22Rv1 (cell line): Measurements from ENCODE around the gene RNF126.
"Not testable (repeated sequence)": the region's sequence is repeated elsewhere in the genome, so short reads cannot be mapped to it uniquely, and the experiment has no call there.

Experiments used
- H3K27ac ChIP-seq: fragments of 450-650 bp; 2 replicates; pipeline ENCODE4 v1.5.1; 2017
- ZFX ChIP-seq: fragments of 450-650 bp; IDR thresholded peaks from 2 replicates; pipeline ENCODE4 v1.6.1; 2017; ENCODE audit warnings: antibody characterized with exemption, borderline replicate concordance
- TF ChIP-seq, protein P1 (sequence below): fragments of 450-650 bp; IDR thresholded peaks from 2 replicates; pipeline ENCODE4 v1.5.1; 2017; ENCODE audit warnings: mild to moderate bottlenecking

RNF126 gene

DNA sequence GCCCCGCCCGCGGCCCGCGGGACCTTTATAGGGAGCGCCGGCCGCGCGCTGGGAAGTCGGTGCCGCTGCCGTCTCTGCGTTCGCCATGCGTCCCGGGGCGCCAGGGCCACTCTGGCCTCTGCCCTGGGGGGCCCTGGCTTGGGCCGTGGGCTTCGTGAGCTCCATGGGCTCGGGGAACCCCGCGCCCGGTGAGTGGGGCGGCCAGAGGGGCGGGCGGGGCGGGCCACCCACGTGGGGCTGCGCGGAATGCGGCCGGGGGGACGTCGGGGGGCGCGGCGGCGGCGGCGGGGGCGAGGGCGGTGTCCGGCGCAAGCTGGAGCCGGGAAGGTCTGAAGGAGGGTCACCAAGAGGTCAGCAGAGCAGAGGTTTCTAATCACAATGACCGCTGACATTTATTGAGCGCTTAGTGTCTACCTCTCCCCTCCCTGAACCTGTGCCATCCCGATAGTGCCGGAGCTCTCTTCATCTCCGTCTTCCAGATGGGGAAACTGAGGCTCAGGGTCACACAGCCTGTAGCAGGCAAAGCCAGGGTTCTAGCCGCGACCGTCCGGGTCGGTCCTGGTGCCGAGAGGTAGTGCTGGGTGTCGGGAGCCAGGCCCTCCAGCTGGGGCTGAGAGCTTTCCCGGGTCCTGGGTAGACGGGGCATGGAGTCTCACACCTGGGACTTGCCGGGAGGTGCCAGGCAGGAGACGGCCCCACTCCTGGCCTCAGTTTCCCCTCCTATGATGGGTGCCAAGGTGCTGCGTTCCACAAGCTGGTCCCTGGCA lies 13.5 kb upstream of the RNF126 start, which contains the start of gene FSTL3:
Gene FSTL3, plus strand, starts transcription at position 54 of the 767 bp plus-strand sequence. Its CDS starts 32 bp downstream, at position 86.
- H3K27ac ChIP-seq: peak within 1 kb of the TSS; percentile 84
- no peak for TF ChIP-seq ZFX
- TF ChIP-seq, protein P1, sequence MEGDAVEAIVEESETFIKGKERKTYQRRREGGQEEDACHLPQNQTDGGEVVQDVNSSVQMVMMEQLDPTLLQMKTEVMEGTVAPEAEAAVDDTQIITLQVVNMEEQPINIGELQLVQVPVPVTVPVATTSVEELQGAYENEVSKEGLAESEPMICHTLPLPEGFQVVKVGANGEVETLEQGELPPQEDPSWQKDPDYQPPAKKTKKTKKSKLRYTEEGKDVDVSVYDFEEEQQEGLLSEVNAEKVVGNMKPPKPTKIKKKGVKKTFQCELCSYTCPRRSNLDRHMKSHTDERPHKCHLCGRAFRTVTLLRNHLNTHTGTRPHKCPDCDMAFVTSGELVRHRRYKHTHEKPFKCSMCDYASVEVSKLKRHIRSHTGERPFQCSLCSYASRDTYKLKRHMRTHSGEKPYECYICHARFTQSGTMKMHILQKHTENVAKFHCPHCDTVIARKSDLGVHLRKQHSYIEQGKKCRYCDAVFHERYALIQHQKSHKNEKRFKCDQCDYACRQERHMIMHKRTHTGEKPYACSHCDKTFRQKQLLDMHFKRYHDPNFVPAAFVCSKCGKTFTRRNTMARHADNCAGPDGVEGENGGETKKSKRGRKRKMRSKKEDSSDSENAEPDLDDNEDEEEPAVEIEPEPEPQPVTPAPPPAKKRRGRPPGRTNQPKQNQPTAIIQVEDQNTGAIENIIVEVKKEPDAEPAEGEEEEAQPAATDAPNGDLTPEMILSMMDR: no peak

- TF ChIP-seq ZFX: no peak
- TF ChIP-seq, protein P1: no peak
- H3K27ac ChIP-seq: peak overlapping the region; percentile 84; the same call in 1 of the 2 replicates
Measured at GRCh38 chr19:676007-676338, 13.0 kb upstream of the RNF126 start.

- no peak overlapping the region for H3K27ac ChIP-seq
- TF ChIP-seq, protein P1: no peak
- no peak for TF ChIP-seq ZFX
Measured at GRCh38 chr19:674282-675151, 11.5 kb upstream of the RNF126 start.

GRCh38 chr19:670609-671075 lies 7.6 kb upstream of the RNF126 start:
- TF ChIP-seq, protein P1: no peak
- TF ChIP-seq ZFX: no peak
- no peak overlapping the region for H3K27ac ChIP-seq

DNA sequence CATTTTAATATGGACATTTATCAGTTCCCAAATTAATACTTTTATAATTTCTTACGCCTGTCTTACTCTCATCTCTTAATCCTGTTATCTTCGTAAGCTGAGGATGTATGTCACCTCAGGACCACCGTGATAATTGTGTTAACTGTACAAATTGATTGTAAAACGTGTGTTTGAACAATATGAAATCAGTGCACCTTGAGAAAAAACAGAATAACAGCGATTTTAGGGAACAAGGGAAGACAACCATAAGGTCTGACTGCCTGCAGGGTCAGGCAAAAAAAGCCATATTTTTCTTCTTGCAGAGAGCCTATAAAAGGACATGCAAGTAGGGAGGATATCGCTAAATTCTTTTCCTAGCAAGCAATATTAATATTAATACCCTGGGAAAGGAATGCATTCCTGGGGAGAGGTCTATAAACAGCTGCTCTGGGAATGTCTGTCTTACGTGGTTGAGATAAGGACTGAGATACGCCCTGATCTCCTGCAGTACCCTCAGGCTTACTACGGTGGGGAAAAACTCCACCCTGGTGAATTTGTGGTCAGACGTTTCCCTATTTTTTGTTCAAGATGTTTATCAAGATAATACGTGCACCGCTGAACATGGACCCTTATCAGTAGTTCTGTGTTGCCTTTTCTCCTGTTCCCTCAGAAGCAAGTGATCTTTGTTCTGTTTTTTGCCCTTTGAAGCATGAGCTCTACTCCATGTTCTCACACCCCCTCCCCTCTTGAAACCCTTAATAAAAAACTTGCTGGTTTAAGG lies 5.8 kb upstream of the RNF126 start:
- H3K27ac ChIP-seq: not testable (repeated sequence)

DNA sequence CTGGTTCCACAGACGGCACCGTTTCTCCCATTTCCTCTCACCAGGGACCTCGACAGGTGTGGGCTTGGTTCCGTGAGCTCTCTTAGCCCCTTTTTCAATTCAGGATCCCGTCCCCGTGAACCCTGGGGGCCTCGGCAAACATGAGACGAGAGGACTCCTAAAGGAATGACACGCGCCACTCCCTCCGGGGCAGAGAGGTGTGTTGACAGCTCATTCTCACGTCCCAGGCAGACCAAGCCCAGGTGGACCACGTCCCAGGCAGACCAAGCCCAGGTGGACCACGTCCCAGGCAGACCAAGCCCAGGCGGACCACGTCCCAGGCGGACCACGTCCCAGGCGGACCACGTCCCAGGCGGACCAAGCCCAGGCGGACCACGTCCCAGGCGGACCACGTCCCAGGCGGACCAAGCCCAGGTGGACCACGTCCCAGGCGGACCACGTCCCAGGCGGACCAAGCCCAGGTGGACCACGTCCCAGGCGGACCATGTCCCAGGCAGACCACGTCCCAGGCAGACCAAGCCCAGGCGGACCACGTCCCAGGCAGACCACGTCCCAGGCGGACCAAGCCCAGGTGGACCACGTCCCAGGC lies 4.1 kb upstream of the RNF126 start:
- H3K27ac ChIP-seq: not testable (repeated sequence)

DNA sequence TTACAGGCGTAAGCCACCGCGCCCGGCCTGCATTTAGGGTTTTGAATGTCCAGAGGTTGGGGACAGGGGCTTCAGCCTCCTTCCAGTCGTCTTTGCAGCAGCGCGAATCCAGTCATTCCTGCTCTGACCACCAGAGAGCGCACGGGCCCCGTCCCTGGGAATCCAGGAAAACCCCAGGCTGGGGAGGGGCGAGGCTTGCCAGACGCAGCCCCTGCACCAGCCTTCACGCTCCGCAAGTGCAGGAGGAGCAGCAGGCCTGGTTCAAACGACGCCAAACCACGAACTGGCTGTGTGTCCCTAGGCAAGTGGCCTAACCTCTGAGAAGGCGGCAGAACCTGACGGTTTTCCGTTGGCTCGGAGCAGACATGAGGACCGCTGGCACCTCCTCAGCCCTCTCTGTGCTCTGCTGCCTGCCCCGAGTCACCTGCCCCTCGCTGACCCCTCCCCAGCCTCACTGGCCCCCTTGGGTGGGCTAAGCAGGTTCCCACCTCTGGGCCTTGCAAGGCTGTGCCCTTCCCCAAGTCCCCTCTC lies 2.0 kb upstream of the RNF126 start:
- no peak overlapping the region for H3K27ac ChIP-seq

More for the DNA sequence above, 2.0 kb upstream of the RNF126 start:
- no peak for TF ChIP-seq ZFX
- TF ChIP-seq, protein P1: peak; percentile 93
